Activated CD4-positive, alpha-beta T cell treated with anti-CD3 and anti-CD28 coated beads, Interleukin-2, amount 50 U/mL, for 16 hours (primary cell): ENCODE data around the gene UBE2S.

Experiments used
- DNase-seq: peaks from one replicate; pipeline ENCODE4 v3.0.0-alpha.2; 2020

The UBE2S gene

GRCh38 chr19:55358943-55359908, 48.4 kb downstream of the UBE2S start:
- DNase-seq: no peak

GRCh38 chr19:55358493-55358892, 49.1 kb downstream of the UBE2S start:
- no peak for DNase-seq

GRCh38 chr19:55355213-55355821, 52.3 kb downstream of the UBE2S start:
- DNase-seq: no peak

- no peak for DNase-seq
Measured at GRCh38 chr19:55354698-55355212, 52.8 kb downstream of the UBE2S start, which contains the start of gene COX6B2. TSS of gene COX6B2 (minus strand) at chr19:55354719. CDS start at chr19:55354521, 198 bp downstream.

GRCh38 chr19:55353803-55354697, 53.5 kb downstream of the UBE2S start:
- DNase-seq: no peak

GRCh38 chr19:55353356-55353802, 54.2 kb downstream of the UBE2S start:
- DNase-seq: no peak

GRCh38 chr19:55352549-55353145, 54.9 kb downstream of the UBE2S start:
- no peak for DNase-seq

- no peak for DNase-seq
Measured at GRCh38 chr19:55352040-55352439, 55.5 kb downstream of the UBE2S start.

GRCh38 chr19:55350620-55351315, 56.8 kb downstream of the UBE2S start:
- DNase-seq: no peak
